ENCODE data around the gene DDN.

DNA sequence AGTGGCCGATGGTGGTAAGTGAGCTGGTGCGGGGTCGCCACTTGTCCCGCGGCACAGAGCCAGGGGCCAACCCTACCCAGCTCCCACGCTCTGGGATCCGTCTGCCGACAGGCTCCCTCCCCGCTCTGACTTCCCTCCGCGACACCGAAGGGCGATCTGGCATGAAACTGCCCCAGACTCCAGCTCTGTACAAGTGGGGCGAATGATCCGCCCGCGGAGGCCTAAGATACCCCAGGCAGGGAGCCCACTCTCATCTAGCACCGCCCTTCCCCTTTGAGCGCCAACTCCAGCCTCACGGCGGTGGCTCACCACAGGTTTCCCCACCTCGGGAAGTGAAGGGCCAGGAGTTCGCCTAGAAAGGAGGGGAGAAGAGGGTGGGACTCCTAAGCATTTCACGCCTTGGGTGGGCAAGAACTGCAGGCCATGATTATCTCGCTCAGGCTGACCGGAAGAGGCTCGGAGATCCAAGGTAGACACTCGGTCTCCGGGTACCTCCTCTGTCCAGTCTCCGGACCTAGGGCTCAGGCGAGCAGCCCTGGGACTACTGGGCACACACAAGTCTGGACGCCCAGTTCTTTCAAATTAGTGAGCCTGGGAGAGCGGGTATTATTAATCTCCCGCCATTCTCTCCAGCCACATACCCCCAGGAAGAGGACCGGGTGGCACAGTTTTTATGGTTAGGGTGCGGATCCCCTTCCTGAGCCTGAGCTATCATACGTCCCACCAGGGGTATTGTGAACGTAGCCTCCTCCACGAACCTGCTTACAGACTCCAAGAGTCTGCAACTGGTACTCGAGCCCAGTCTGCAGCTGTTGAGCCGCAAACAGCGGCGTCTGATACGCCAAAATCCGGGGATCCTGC is 20.2 kb downstream of the DDN start:
- TF ChIP-seq POLR2A (IDR thresholded peaks at IDR 0.05) = no peak
- TF ChIP-seq, protein P1, sequence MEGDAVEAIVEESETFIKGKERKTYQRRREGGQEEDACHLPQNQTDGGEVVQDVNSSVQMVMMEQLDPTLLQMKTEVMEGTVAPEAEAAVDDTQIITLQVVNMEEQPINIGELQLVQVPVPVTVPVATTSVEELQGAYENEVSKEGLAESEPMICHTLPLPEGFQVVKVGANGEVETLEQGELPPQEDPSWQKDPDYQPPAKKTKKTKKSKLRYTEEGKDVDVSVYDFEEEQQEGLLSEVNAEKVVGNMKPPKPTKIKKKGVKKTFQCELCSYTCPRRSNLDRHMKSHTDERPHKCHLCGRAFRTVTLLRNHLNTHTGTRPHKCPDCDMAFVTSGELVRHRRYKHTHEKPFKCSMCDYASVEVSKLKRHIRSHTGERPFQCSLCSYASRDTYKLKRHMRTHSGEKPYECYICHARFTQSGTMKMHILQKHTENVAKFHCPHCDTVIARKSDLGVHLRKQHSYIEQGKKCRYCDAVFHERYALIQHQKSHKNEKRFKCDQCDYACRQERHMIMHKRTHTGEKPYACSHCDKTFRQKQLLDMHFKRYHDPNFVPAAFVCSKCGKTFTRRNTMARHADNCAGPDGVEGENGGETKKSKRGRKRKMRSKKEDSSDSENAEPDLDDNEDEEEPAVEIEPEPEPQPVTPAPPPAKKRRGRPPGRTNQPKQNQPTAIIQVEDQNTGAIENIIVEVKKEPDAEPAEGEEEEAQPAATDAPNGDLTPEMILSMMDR (IDR thresholded peaks at IDR 0.05 in 8 of 11, conservative IDR thresholded peaks at IDR 0.05 in 3 of 11) = no peak

All from spleen (tissue), 7 donors.